PFSK-1 (cell line): ENCODE data around the gene NEB.

Experiments used
- FOXP2 ChIP-seq: optimal IDR thresholded peaks from 2 replicates; pipeline ENCODE3; 2011; ENCODE audit warnings: borderline replicate concordance, control low read depth, inconsistent platforms; ENCODE audit not compliant: insufficient read depth; ENCODE audit errors: extremely low read length, extremely low read depth
- POLR2AphosphoS5 ChIP-seq: IDR thresholded peaks from 2 replicates; pipeline ENCODE4 v1.6.1; 2012; ENCODE audit warnings: low read depth, mild to moderate bottlenecking, control low read depth, low read length, moderate library complexity
- SIN3A ChIP-seq: IDR thresholded peaks from 2 replicates; pipeline ENCODE4 v1.6.1; 2012; ENCODE audit warnings: mild to moderate bottlenecking, low read length, moderate library complexity, borderline replicate concordance; ENCODE audit not compliant: insufficient read depth
- TAF1 ChIP-seq: IDR thresholded peaks from 2 replicates; pipeline ENCODE4 v1.6.1; 2012; ENCODE audit warnings: low read length, control low read depth, borderline replicate concordance; ENCODE audit not compliant: insufficient read depth
- TF ChIP-seq, protein P1 (sequence below), 2 experiments: IDR thresholded peaks; 2 replicates each; pipeline versions ENCODE4 v1.6.1 to v1.8.0; 2011 to 2012; ENCODE audit warnings: low read depth in 2 of 2, low read length in 2 of 2, control low read depth in 1 of 2, inconsistent platforms in 1 of 2, mild to moderate bottlenecking in 1 of 2, moderate library complexity in 1 of 2; ENCODE audit not compliant: insufficient read depth in 1 of 2

The NEB gene

DNA sequence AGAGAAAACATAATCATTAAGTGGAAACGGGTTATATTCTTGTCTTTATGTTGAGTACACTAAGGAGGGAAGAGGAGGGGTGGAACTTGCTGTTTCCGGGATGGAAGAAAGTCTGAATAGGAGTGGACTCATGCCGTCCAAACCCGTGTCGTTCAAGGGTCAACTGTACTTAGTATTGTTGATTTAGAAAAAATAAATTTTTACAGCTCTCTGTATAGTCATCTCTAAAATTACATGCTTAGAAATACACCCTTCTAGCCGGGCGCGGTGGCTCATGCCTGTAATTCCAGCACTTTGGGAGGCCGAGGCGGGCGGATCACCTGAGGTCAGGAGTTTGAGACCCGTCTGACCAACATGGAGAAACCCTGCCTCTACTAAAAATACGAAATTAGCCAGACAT, 295.1 kb downstream of the NEB start:
- TF ChIP-seq SIN3A: no peak
- no peak for TF ChIP-seq TAF1
- TF ChIP-seq, protein P1, sequence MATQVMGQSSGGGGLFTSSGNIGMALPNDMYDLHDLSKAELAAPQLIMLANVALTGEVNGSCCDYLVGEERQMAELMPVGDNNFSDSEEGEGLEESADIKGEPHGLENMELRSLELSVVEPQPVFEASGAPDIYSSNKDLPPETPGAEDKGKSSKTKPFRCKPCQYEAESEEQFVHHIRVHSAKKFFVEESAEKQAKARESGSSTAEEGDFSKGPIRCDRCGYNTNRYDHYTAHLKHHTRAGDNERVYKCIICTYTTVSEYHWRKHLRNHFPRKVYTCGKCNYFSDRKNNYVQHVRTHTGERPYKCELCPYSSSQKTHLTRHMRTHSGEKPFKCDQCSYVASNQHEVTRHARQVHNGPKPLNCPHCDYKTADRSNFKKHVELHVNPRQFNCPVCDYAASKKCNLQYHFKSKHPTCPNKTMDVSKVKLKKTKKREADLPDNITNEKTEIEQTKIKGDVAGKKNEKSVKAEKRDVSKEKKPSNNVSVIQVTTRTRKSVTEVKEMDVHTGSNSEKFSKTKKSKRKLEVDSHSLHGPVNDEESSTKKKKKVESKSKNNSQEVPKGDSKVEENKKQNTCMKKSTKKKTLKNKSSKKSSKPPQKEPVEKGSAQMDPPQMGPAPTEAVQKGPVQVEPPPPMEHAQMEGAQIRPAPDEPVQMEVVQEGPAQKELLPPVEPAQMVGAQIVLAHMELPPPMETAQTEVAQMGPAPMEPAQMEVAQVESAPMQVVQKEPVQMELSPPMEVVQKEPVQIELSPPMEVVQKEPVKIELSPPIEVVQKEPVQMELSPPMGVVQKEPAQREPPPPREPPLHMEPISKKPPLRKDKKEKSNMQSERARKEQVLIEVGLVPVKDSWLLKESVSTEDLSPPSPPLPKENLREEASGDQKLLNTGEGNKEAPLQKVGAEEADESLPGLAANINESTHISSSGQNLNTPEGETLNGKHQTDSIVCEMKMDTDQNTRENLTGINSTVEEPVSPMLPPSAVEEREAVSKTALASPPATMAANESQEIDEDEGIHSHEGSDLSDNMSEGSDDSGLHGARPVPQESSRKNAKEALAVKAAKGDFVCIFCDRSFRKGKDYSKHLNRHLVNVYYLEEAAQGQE (IDR thresholded peaks at IDR 0.05; ENCODE audit: insufficient read depth in 1 of 2, low read depth in 2 of 2, low read length in 2 of 2): no peak
- TF ChIP-seq POLR2AphosphoS5: no peak

DNA sequence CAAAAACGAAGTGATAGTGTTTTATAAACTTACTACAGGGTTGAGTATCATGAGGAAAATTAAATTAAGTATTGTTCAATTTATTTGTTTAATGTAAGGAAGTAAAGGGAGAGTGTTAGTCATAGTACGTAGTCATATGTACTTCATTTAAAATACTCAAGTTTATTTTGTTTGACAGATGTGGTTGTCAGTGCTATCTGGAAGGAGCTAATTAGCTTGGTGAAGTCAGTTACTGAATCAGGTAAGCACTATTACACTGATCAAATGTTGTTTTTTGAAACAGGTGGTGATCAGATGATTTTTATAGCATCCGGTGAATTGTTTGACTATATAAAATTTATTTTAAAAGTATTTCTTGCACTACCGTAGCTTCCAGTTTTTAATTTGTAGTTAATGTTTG, 295.8 kb downstream of the NEB start:
- no peak for TF ChIP-seq SIN3A
- TF ChIP-seq, protein P1 (IDR thresholded peaks at IDR 0.05; ENCODE audit: insufficient read depth in 1 of 2, low read depth in 2 of 2, low read length in 2 of 2): no peak
- no peak for TF ChIP-seq FOXP2
- no peak for TF ChIP-seq TAF1
- TF ChIP-seq POLR2AphosphoS5: no peak

DNA sequence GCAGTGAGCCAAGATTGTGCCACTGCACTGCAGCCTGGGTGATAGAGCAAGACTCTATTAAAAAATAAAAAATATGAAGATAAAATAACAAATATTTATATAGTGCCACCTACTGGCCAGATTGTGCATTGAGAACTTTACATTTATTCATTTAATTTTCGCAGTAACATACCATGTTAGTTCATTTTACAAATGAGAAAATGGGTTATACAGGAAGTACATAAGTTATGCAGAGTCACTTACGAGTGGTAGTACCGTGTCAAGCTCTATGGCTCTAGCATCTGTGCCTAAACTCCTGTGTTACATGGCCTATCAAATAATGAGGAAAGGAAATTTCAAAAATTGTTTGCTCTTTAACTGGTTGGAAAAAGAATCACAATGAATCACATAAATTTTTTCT, 296.6 kb downstream of the NEB start:
- TF ChIP-seq TAF1: no peak
- TF ChIP-seq FOXP2: no peak
- TF ChIP-seq SIN3A: no peak
- TF ChIP-seq, protein P1 (IDR thresholded peaks at IDR 0.05; ENCODE audit: insufficient read depth in 1 of 2, low read depth in 2 of 2, low read length in 2 of 2): no peak
- TF ChIP-seq POLR2AphosphoS5: no peak
